Trophoblast cell (in vitro differentiated cells and primary cell): ENCODE measurements around the gene GPR137B.
"Not testable (repeated sequence)": the region's sequence is repeated elsewhere in the genome, so short reads cannot be mapped to it uniquely, and the experiment has no call there.

Source experiments
- DNase-seq, 2 donors: peaks; one replicate each; pipeline ENCODE4 v3.0.0-alpha.2; 2016
- H2AFZ ChIP-seq: 2 replicates; pipeline ENCODE4 v1.6.1; 2013; ENCODE audit warnings: low read length, moderate library complexity, mild to moderate bottlenecking; ENCODE audit not compliant: insufficient read depth, poor library complexity
- H2AK5ac ChIP-seq: 2 replicates; pipeline ENCODE4 v1.6.1; 2013; ENCODE audit warnings: mild to moderate bottlenecking, low read length
- H2BK120ac ChIP-seq: 2 replicates; pipeline ENCODE4 v1.6.1; 2013; ENCODE audit warnings: low read length, mild to moderate bottlenecking, moderate library complexity; ENCODE audit not compliant: insufficient read depth, poor library complexity
- H2BK12ac ChIP-seq: 2 replicates; pipeline ENCODE4 v1.6.1; 2013; ENCODE audit warnings: mild to moderate bottlenecking, low read length, moderate library complexity
- H2BK5ac ChIP-seq: 2 replicates; pipeline ENCODE4 v1.6.1; 2013; ENCODE audit warnings: low read length, low read depth, moderate library complexity, mild to moderate bottlenecking; ENCODE audit not compliant: poor library complexity
- H3K14ac ChIP-seq: 2 replicates; pipeline ENCODE4 v1.6.1; 2013; ENCODE audit warnings: mild to moderate bottlenecking, low read length
- H3K18ac ChIP-seq: 2 replicates; pipeline ENCODE4 v1.6.1; 2013; ENCODE audit warnings: mild to moderate bottlenecking, low read length
- H3K23ac ChIP-seq: 2 replicates; pipeline ENCODE4 v1.6.1; 2013; ENCODE audit warnings: low read length
- H3K27ac ChIP-seq: 2 replicates; pipeline ENCODE4 v1.5.1; 2013; ENCODE audit warnings: low read depth, mild to moderate bottlenecking, inconsistent platforms, low read length, moderate library complexity
- H3K27me3 ChIP-seq: 2 replicates; pipeline ENCODE4 v1.6.1; 2013; ENCODE audit warnings: inconsistent platforms, mild to moderate bottlenecking, low read length, moderate library complexity; ENCODE audit not compliant: insufficient read depth
- H3K36me3 ChIP-seq, 2 experiments: 1 replicate in 1 of 2; 2 replicates in 1 of 2; pipeline ENCODE4 v1.6.1; 2013; ENCODE audit warnings: low read length in 2 of 2, mild to moderate bottlenecking in 2 of 2, moderate library complexity in 1 of 2; ENCODE audit not compliant: insufficient read depth in 2 of 2, control insufficient read depth in 1 of 2
- H3K4ac ChIP-seq: 2 replicates; pipeline ENCODE4 v1.6.1; 2013; ENCODE audit warnings: low read depth, mild to moderate bottlenecking, low read length, moderate library complexity
- H3K4me1 ChIP-seq, 2 experiments: 1 replicate in 1 of 2; 2 replicates in 1 of 2; pipeline ENCODE4 v1.6.1; 2013; ENCODE audit warnings: low read length in 2 of 2, mild to moderate bottlenecking in 2 of 2, moderate library complexity in 1 of 2; ENCODE audit not compliant: insufficient read depth in 2 of 2, control insufficient read depth in 1 of 2
- H3K4me2 ChIP-seq: 2 replicates; pipeline ENCODE4 v1.6.1; 2013; ENCODE audit warnings: inconsistent platforms, mild to moderate bottlenecking, low read length, moderate library complexity
- H3K4me3 ChIP-seq: 2 replicates; pipeline ENCODE4 v1.5.1; 2013; ENCODE audit warnings: mild to moderate bottlenecking, low read depth, low read length, inconsistent platforms
- H3K79me1 ChIP-seq: one replicate; pipeline ENCODE4 v1.6.1; 2013; ENCODE audit warnings: low read length
- H3K79me2 ChIP-seq: 2 replicates; pipeline ENCODE4 v1.6.1; 2013; ENCODE audit warnings: low read length, mild to moderate bottlenecking; ENCODE audit not compliant: control insufficient read depth, insufficient read depth, poor library complexity
- H3K9ac ChIP-seq: 2 replicates; pipeline ENCODE4 v1.6.1; 2013; ENCODE audit warnings: mild to moderate bottlenecking, low read length
- H3K9me3 ChIP-seq: 2 replicates; pipeline ENCODE4 v1.6.1; 2013; ENCODE audit warnings: low read depth, mild to moderate bottlenecking, control low read depth, inconsistent platforms, low read length; ENCODE audit not compliant: insufficient read depth
- H4K12ac ChIP-seq: 2 replicates; pipeline ENCODE4 v1.6.1; 2013; ENCODE audit warnings: low read depth, mild to moderate bottlenecking, low read length, moderate library complexity
- H4K8ac ChIP-seq: 2 replicates; pipeline ENCODE4 v1.6.1; 2013; ENCODE audit warnings: low read depth, mild to moderate bottlenecking, low read length, moderate library complexity
- H4K91ac ChIP-seq: one replicate; pipeline ENCODE4 v1.6.1; 2013; ENCODE audit warnings: low read depth, mild to moderate bottlenecking, low read length, moderate library complexity
- WGBS: extraction: QIAGEN DNeasy Blood & Tissue Kit; methylation state at CpG from one replicate; pipeline ENCODE4 v1.1.7; 2013; ENCODE audit warnings: missing lambda C conversion rate; ENCODE audit not compliant: insufficient read length, insufficient coverage; ENCODE audit errors: extremely low coverage; 5-methylcytosine and 5-hydroxymethylcytosine counted together

GPR137B gene

DNA sequence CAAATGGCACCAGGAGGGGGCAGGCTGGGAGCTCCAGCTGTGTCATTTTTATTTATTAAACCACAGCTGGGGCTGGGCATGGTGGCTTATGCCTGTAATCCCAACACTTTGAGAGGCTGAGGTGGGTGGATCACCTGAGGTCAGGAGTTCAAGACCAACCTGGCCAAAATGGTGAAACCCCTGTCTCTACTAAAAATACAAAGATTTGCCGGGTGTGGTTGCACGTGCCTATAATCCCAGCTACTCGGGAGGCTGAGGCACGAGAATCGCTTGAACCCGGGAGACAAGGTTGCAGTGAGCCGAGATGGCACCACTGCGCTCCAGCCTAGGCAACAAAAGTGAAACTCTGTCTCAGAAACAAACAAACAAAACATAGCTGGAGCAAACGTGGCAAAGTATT, 15.7 kb downstream of the GPR137B start:
- not testable (repeated sequence) for H3K23ac ChIP-seq, H3K36me3 ChIP-seq, H4K91ac ChIP-seq, H3K9ac ChIP-seq, H3K27me3 ChIP-seq, H3K27ac ChIP-seq, H3K9me3 ChIP-seq, H2AFZ ChIP-seq, H3K18ac ChIP-seq, H4K12ac ChIP-seq, H3K79me1 ChIP-seq, H2BK12ac ChIP-seq, H3K79me2 ChIP-seq, H3K4me3 ChIP-seq, H2AK5ac ChIP-seq, H3K4ac ChIP-seq, H2BK120ac ChIP-seq, H3K14ac ChIP-seq, H2BK5ac ChIP-seq, DNase-seq, H3K4me2 ChIP-seq, H4K8ac ChIP-seq, H3K4me1 ChIP-seq
- WGBS, result no CpG with 5 or more reads among the region's 9 CpGs

DNA sequence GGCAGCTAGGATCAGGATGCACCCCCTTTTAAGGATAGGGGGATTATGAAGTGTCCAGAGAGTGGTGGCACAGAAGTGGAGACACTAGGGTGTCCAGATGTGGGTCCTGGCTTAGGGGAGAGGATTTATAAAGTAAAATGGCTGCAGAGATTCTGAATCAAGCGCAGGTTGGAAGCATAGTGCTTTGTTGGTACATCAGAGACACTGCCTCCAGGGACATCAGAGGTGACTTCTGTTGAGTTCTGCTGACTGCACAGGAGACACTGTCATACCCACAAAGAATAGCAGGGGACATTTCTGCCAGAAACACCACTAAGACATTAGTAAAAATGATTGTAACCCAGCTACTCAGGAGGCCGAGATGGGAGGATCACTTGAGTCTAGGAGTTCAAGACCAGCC, 16.4 kb downstream of the GPR137B start:
- no peaks in the 10 kb centered on the region for H3K27me3 ChIP-seq

GRCh38 chr1:236159704-236160539, 17.6 kb downstream of the GPR137B start:
- H3K36me3 ChIP-seq, result peaks cover 0 to 2% of the 10 kb centered on the region in 2 experiments
- H2AFZ ChIP-seq, result peak overlapping the region; percentile 23
- H3K79me2 ChIP-seq, result no peaks in the 10 kb centered on the region
- H3K18ac ChIP-seq, result no peak overlapping the region
- H3K4me2 ChIP-seq, result no peak overlapping the region
- H3K9me3 ChIP-seq, result peaks cover 10% of the 10 kb centered on the region
- no peak overlapping the region for H4K91ac ChIP-seq
- no peak overlapping the region for H2BK120ac ChIP-seq
- no peak overlapping the region for H3K9ac ChIP-seq
- H2BK5ac ChIP-seq, result no peak overlapping the region
- no peak overlapping the region for H3K27ac ChIP-seq
- no peak overlapping the region for H4K8ac ChIP-seq
- H3K4me3 ChIP-seq, result no peak overlapping the region
- no peak for DNase-seq
- no CpG with 5 or more reads among the region's 19 CpGs for WGBS
- no peaks in the 10 kb centered on the region for H3K79me1 ChIP-seq
- no peak overlapping the region for H4K12ac ChIP-seq
- H3K4ac ChIP-seq, result no peak overlapping the region
- H3K4me1 ChIP-seq, result no peaks in the 10 kb centered on the region
- no peaks in the 10 kb centered on the region for H3K27me3 ChIP-seq
- H3K14ac ChIP-seq, result no peak overlapping the region
- H2BK12ac ChIP-seq, result no peak overlapping the region
- H3K23ac ChIP-seq, result no peak overlapping the region
- H2AK5ac ChIP-seq, result no peak overlapping the region

More for the DNA sequence above, 16.4 kb downstream of the GPR137B start:
- Histone ChIP-seq H3K79me2 (no peaks in the 10 kb centered on the region), H3K4me3 (no peak overlapping the region), H3K4ac (no peak overlapping the region), H2BK120ac (no peak overlapping the region), H3K4me1 (no peaks in the 10 kb centered on the region), H3K27ac (no peak overlapping the region), H3K79me1 (no peaks in the 10 kb centered on the region), H2AK5ac (no peak overlapping the region), H3K9ac (no peak overlapping the region), H3K36me3 (peaks cover 0 to 2% of the 10 kb centered on the region in 2 experiments), H2AFZ (no peak overlapping the region), H3K14ac (no peak overlapping the region), H2BK5ac (no peak overlapping the region), H2BK12ac (no peak overlapping the region), H3K23ac (no peak overlapping the region), H3K9me3 (peaks cover 10% of the 10 kb centered on the region), H4K12ac (no peak overlapping the region), H4K8ac (no peak overlapping the region), H3K18ac (no peak overlapping the region), H4K91ac (no peak overlapping the region), H3K4me2 (no peak overlapping the region)
- WGBS, result no CpG with 5 or more reads among the region's 2 CpGs
- no peak for DNase-seq

DNA sequence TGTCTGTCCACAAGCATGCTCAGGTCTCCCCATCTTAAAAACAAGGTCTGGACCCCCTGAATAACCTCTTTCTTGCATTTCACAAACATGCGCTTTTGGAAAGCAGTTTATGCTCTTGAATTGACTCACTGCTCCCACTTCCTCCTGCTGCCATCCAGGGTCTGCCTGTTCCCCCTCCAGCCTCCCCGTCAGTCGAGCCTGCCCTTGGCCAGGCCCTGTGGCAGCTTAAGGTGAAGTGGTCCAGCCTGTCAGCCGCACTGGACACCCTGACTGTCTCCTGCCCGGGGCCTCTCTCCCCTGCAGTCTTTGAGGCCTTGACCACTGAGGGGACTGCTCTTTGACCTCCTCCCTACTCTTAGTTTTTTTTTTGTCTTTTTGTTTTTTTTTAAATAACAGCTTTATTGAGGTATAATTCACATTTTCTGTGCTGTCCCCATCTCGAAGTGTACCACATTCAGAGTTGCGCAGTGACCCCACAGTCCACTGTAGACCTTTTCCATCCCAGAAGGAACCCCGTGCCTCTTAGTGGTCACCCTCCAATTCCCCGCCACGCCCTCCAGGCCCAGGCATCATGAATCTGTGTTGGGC, 18.3 kb downstream of the GPR137B start:
- H3K14ac ChIP-seq, result no peak overlapping the region
- H2BK120ac ChIP-seq, result no peak overlapping the region
- no peak overlapping the region for H3K4ac ChIP-seq
- no peak overlapping the region for H3K23ac ChIP-seq
- no CpG with 5 or more reads among the region's 10 CpGs for WGBS
- H3K9ac ChIP-seq, result no peak overlapping the region
- H3K27ac ChIP-seq, result no peak overlapping the region
- H3K79me1 ChIP-seq, result no peaks in the 10 kb centered on the region
- no peak overlapping the region for H4K8ac ChIP-seq
- peak overlapping the region; percentile 23 for H2AFZ ChIP-seq
- H3K9me3 ChIP-seq, result peaks cover 10% of the 10 kb centered on the region
- no peaks in the 10 kb centered on the region for H3K79me2 ChIP-seq
- no peak overlapping the region for H4K91ac ChIP-seq
- no peaks in the 10 kb centered on the region for H3K27me3 ChIP-seq
- H2BK5ac ChIP-seq, result no peak overlapping the region
- no peak overlapping the region for H3K18ac ChIP-seq
- no peak overlapping the region for H2AK5ac ChIP-seq
- no peaks in the 10 kb centered on the region for H3K4me1 ChIP-seq
- H3K4me2 ChIP-seq, result no peak overlapping the region
- H3K4me3 ChIP-seq, result no peak overlapping the region
- H3K36me3 ChIP-seq, result peaks cover 0 to 2% of the 10 kb centered on the region in 2 experiments
- no peak for DNase-seq
- no peak overlapping the region for H4K12ac ChIP-seq
- no peak overlapping the region for H2BK12ac ChIP-seq
